Stimulated activated CD8-positive, alpha-beta memory T cell treated with anti-CD3 and anti-CD28 coated beads, Interleukin-15, amount 100 ng/mL, for 48 hours (primary cell): ENCODE data around the gene ZNF274.
"Not testable (repeated sequence)": the region's sequence is repeated elsewhere in the genome, so short reads cannot be mapped to it uniquely, and the experiment has no call there.

Source experiments
- DNase-seq, 2 donors: peaks; one replicate each; pipeline ENCODE4 v3.0.0-alpha.2; 2020; ENCODE audit warnings: low read depth in 2 of 2

The ZNF274 gene

GRCh38 chr19:58182989-58183816 lies at the start of gene ZNF274:
TSS of gene ZNF274 (plus strand) at chr19:58183061. CDS start at chr19:58183966, 905 bp downstream.
- peak; percentile 89 for DNase-seq

GRCh38 chr19:58134244-58134643 lies 48.6 kb upstream of the ZNF274 start:
- DNase-seq: no peak

DNA sequence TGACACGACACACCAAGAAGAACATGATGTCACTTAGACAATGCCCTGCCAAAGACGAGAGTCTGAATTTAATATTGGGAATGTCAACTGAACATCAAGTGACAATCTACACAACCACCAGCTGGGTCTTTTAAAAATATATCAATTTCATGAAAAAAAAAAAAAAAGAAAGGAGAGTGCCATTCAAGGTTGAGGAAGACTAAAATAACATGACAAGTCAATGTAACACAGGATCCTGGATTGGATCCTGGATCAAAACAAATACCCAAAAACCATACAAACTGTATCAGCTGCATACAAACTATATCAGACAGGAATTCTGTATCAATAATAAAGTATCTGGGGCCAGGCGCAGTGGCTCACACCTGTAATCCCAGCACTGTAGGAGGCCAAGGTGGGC lies 37.0 kb upstream of the ZNF274 start:
- DNase-seq: no peak

GRCh38 chr19:58147475-58147874 lies 35.4 kb upstream of the ZNF274 start:
- DNase-seq: not testable (repeated sequence)

GRCh38 chr19:58150328-58150921 lies 32.4 kb upstream of the ZNF274 start, which contains the start of gene ZNF329:
TSS of gene ZNF329 (minus strand) at chr19:58150789. CDS start at chr19:58129503, 21,286 bp downstream.
- DNase-seq: peak; percentile 84 to 86

DNA sequence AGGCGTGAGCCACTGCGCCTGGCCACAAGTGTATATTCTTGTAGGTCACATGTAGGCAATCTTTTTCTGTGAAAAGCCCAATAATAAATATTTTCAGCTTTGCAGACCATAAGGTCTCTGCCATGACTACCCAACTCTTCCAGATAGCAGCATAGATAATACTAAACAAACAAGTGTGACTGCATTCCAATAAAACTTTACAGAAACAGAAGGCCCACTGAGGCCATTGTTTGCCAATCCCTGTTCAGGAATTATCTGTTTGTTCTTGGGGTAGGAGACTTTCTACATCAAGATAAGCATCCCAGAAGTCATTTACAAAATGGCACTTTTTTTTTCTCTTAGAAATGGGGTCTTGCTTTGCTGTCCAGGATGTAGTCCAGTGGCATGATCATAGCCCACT lies 29.5 kb upstream of the ZNF274 start:
- DNase-seq: no peak

DNA sequence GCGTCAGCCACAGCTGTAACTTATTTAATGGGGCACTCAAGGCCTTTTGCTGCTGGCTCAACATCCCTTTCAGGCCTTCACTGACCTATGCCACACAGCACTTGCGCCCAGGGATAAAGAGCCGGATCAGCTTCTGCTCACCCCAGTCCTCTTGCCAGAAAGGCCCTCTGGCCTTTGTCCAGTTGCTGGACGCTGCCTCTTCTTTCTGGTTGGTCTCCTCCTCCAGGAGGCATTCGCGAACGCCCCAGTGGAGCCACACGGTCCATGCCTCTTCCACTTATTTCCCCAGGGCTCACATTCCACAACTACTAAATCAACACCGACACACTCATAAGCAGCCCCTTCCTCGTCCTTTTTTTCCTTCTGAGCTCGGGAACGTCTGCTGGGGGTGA lies 28.6 kb upstream of the ZNF274 start:
- no peak for DNase-seq

DNA sequence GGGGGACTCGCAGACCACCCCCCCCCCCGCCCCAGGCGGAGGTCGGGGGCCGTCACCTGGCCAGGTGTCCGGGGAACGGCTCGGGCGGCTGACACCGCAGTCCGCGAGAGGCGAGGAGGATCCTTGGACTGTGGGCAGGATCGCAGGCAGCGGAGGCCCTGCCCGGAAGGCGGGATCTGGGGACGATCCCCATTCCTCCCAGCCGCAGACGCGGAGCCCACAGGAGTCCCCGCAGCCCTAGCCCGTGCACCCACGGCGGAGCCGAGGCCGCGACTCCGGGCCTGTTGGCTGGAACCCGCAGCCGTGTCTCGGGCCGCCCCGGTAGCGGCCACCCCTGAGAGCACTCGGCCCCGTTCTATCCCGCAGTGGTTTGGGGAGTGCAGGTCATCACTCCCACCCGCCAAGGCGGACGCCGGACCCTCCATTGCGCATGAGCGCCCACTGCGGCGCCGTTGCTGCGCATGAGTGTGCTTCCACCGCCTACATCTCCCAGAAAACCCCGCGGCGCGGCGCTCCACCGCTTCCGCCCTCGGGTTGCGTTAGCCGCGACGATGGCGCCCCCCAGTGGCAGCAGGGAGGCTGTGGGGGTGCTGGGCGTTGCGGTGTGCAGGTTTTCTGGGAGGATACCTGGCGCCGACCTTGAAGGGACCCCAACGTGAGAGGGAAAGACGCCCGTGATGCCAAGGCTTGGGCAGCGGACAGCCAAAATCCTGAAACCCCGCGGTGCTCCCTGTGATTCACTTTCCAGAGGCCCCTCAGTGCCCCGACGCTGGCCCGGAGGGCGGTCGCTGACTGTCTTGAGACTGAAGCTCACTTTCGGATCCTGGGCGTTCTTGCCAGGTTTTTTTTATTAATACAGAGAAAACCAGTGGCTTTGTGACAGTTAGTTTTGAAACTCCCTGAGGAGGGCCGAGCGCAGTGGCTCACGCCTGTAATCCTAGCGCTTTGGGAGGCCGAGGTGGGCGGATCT lies 27.9 kb upstream of the ZNF274 start:
- DNase-seq: peak; percentile 94

DNA sequence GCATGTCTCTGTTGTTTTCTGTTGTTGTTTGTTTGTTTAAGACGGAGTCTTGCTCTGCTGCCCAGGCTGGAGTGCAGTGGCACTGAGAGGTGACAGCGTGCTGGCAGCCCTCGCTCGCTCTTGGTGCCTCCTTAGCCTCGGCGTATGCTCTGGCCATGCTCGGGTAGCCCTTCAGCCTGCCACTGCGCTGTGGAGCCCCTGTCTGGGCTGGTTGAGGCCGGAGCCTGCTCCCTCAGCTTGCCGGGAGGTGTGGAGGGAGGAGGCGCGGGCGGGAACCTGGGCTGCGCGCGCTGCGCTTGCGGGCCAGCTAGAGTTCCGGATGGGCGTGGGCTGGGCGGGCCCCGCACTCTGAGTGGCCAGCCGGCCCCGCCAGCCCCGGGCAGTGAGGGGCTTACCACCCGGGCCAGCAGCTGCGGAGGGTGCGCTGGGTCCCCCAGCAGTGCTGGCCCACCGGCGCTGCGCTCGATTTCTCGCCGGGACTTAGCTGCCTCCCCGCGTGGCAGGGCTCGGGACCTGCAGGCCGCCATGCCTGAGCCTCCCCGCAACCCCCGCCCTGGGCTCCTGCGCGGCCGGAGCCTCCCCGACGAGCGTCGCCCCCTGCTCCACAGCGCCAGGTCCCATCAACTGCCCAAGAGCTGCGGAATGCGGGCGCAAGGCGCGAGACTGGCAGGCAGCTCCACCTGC lies 25.7 kb upstream of the ZNF274 start:
- no peak for DNase-seq

- DNase-seq: no peak
These were observed 16.6 kb upstream of the ZNF274 start for GRCh38 chr19:58166268-58166667.

DNA sequence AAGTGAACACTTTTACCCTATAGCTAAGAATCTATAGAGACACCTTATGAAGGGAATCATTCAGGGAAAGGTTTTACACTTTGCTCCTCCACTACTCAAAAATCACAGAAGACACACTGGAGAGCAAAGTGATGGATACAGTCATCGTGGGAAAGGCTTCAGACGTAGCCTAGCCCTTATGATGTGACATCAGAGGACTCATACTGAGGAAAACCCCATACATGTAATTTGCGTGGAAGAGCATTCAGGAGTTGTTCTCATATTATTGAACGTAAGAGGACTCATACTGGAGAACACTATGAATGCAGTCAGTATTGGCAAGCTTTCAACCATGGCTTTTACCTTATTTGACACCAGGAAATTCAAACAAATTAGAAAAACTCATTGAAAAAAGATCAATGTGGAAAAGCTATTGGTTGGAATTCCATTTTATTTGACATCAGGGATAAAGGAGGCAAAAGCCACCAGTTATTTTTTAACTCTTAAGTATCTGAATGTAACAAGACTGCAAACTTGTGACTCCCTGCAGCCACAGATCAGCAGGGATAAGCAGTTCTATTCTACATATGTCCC lies 16.1 kb upstream of the ZNF274 start:
- no peak for DNase-seq

- DNase-seq: no peak
These were observed 12.0 kb upstream of the ZNF274 start for GRCh38 chr19:58170860-58171259.

DNA sequence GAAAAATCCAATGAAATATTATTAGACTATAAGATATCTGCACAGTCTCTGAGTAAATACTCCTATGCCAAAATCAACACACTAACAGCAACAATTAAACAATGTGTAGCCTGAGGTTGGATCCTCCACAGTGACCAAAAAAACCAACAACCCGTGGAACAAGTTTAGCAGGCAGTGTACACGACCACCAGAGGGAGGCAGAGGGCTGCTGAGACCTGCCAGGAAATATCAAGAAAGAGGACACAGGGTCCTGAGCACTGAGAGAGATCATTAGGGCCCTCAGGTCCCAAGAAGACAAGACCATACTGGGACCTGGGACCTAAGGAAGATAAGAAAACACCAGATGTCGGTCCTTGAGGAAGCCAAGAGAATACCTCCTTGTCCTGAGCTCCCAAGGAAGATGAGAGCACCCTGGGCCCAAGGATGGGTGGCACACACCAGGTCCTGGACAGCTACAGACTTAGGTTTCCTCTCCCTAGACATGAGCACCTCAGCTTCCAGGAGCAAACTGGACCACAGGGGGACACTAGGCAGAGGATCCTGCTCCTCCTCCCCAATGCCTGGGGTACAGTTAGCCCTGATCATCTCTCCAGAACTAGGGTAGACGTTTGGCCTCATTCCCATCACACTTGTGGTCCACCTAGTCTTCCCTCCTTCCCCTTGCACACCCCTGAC lies 822 bp upstream of the ZNF274 start:
- DNase-seq: peak; percentile 20 to 36

DNA sequence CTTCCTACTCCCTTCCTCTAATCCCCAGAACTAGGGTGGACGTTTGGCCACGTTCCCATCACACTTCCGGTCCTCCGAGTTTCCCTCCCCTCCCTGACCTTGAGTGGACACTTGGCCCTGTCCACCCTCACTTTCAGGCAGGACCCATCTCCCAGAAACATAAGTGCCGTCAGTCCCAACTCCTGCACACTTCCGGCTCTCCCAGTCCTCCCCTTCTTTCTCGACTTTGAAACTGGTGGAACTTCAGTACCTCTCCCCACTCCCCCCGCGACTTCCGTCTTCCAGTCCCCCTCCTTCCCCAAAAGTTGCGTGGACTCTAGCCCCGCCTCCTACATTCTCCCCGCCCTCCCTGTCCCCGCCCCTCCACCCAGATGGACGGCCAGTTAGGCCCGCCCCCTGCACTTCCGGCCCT lies 278 bp upstream of the ZNF274 start:
- DNase-seq: peak; percentile 69 to 78

- DNase-seq: no peak
These were observed 955 bp downstream of the ZNF274 start for GRCh38 chr19:58183817-58184215.

DNA sequence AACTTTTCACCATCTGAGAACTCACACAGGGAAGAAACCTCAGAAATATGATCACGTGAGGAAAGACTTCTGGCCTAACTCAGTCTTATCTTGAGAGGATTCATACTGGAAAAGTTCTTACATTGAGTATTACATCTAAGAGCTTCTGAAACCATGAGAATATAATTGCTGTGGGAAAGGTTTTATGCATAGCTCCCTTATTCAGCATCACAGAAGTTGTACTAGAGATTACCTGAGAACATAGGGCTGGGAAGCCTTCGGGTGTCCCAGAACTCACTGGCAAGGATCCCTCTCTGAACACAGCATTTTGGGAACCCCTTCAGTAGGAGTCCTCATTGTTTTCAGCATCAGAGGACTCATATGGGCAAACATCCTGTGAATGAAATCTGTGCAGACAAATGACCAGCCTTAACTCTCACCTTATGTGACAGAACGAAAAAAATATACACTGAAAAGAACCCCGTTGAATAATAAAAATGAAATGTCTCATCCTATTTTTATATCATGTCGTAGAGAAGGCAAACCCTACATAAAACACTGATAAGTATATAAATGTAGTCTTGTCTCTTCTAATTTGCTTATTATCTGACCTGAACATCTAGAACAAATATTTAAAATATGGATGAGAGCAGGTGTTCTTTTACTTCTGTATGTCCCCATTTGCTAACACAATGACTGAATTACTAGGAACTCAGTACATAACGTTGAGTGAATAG lies 14.2 kb downstream of the ZNF274 start:
- DNase-seq: no peak

- no peak for DNase-seq
These were observed 21.1 kb downstream of the ZNF274 start for GRCh38 chr19:58203814-58204475.

DNA sequence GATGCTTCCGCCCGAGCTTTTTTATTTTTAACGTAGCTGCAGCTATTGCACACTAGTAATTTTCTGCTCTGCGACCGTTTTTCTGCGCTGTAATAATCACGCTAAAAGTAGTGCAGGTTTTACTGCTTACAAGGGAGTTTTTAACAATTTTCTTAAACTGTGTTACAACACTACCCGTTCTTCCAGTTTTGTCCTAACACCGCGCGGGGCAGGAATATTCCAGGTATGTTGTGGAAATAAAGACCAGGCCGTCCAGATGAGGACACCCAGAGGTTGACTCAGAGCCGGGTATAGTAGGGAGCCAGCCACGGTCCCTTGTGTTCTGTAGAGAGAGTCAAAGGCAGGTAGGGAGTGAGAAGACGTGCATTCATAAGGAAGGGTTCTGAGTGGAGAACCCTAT lies 21.7 kb downstream of the ZNF274 start:
- DNase-seq: no peak

DNA sequence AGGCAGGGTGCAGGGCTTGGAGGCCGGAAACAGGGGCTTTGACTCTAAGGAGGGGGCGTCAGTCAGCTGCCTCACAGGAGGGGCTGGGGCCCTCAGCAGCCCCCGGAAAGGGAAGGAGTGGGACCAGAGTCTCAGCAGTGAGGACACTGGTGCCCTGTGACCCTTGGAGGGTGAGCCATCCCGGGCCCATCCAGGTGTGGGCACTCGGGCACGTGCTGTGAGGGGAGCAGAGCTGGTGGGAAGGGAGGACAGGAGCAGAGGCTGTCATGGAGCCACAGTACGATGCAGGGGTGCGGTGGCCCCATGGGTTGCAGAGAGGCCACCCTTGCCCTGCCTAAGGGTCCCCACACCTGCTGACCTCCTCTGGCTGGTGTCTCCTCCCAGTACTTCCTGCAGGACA lies 26.7 kb downstream of the ZNF274 start:
- DNase-seq: no peak
